SH-SY5Y (cell line): Measurements from ENCODE around the gene JOSD2.

Experiments used
- GATA2 ChIP-seq: IDR thresholded peaks from 2 replicates; pipeline ENCODE4 v1.6.1; 2011; ENCODE audit warnings: mild to moderate bottlenecking, low read depth, low read length
- GATA3 ChIP-seq: IDR thresholded peaks from 2 replicates; pipeline ENCODE4 v1.6.1; 2011; ENCODE audit warnings: low read depth, mild to moderate bottlenecking, low read length, moderate library complexity

- TF ChIP-seq GATA2, result no peak
- TF ChIP-seq GATA3, result no peak
These were observed 22.4 kb downstream of the JOSD2 start for GRCh38 chr19:50488389-50489194.
